BE2C (cell line): ENCODE results near the gene AKT1.

Experiments used
- DNase-seq: peaks from one replicate; pipeline ENCODE4 v3.0.0-alpha.2; 2020
- H3K27me3 ChIP-seq: fragments of 250-450 bp; sonication (Bioruptor Pico); 2 replicates; pipeline ENCODE4 v1.5.1; 2020; ENCODE audit warnings: mild to moderate bottlenecking
- H3K36me3 ChIP-seq: fragments of 250-450 bp; sonication (Bioruptor Pico); 2 replicates; pipeline ENCODE4 v1.5.1; 2020; ENCODE audit warnings: mild to moderate bottlenecking
- H3K4me1 ChIP-seq: fragments of 250-450 bp; sonication (Bioruptor Pico); 2 replicates; pipeline ENCODE4 v1.5.1; 2020
- H3K4me3 ChIP-seq: 2 replicates; pipeline ENCODE4 v1.5.1; 2011; ENCODE audit warnings: low read depth, low read length
- H3K9me3 ChIP-seq: fragments of 250-450 bp; sonication (Bioruptor Pico); 2 replicates; pipeline ENCODE4 v1.5.1; 2020
- CTCF ChIP-seq: IDR thresholded peaks from 2 replicates; pipeline ENCODE4 v1.5.1; 2012; ENCODE audit warnings: mild to moderate bottlenecking, low read depth, low read length

AKT1 gene

DNA sequence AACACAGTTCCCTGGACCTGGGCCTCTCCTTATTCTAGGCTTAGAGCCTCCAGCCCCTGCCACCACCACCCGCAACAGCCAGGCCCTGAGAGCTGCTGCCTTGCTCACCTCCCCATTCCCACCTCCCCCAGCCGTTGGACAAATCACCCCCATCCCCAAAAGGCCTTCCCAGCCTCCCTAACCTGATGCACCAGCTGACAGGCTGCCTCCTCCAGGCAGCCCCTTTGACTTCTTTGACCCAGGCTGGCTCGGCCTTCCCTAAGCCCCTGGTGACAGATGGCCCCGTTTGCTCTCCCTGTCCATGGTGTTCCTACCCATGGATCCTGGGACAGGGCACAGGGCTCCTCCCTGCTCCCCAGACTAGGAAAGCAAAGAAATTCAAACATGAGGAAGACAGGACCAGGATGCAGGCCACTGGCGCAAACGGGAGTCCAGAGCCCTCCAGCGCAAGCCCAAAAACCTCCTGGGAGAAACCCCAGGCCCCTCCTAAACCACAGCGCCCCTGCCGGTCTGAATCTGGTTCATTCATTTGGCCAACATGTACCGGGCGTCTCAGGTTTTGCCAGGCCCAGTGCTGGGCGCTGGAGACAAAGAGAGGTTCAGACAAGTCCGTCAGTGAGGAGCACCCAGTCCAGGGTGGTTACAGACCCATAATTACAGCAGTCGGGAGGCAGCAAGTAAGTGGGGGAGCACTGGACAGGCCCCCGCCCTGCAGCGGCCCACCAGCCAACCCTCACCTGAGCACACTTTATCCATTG is 2.4 kb downstream of the AKT1 start:
- TF ChIP-seq CTCF: 0 out of 2 replicates have a peak, but pooled peaks have one; percentile 5
- no peaks in the 10 kb centered on the region for H3K9me3 ChIP-seq
- peaks cover 19% of the 10 kb centered on the region for H3K4me1 ChIP-seq
- no peak for DNase-seq
- no peak overlapping the region; the same call in 1 of the 2 replicates for H3K4me3 ChIP-seq
- peaks cover 26% of the 10 kb centered on the region for H3K36me3 ChIP-seq
- H3K27me3 ChIP-seq: no peaks in the 10 kb centered on the region

GRCh38 chr14:104792101-104792884 is 3.3 kb downstream of the AKT1 start:
- H3K36me3 ChIP-seq: peaks cover 26% of the 10 kb centered on the region
- no peak overlapping the region for H3K4me3 ChIP-seq
- DNase-seq: no peak
- H3K27me3 ChIP-seq: no peaks in the 10 kb centered on the region
- H3K4me1 ChIP-seq: peaks cover 13% of the 10 kb centered on the region
- H3K9me3 ChIP-seq: no peaks in the 10 kb centered on the region
- no peak for TF ChIP-seq CTCF

DNA sequence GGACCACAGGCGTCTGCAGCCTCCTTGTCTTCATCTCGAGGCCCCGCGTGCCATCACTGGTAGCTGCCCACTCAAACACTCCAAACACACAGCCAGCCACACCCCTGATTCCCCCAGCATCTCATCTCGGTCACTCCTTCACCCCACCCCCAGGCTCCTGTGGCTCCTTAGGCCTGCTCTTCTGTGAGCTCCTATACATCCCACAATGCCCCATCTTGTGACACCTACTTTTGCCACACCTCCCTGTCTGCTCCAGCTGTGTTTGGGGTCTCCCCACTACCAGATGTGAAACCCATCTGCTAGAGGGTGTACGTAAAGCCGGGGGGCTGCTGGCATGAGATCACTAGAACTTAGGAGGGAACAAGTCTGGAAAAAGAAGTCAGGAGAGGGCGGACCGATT is 4.1 kb downstream of the AKT1 start:
- Histone ChIP-seq H3K4me1 (peaks cover 6% of the 10 kb centered on the region), H3K9me3 (no peaks in the 10 kb centered on the region), H3K36me3 (peaks cover 26% of the 10 kb centered on the region), H3K4me3 (no peak overlapping the region), H3K27me3 (no peaks in the 10 kb centered on the region)
- no peak for TF ChIP-seq CTCF
- no peak for DNase-seq

DNA sequence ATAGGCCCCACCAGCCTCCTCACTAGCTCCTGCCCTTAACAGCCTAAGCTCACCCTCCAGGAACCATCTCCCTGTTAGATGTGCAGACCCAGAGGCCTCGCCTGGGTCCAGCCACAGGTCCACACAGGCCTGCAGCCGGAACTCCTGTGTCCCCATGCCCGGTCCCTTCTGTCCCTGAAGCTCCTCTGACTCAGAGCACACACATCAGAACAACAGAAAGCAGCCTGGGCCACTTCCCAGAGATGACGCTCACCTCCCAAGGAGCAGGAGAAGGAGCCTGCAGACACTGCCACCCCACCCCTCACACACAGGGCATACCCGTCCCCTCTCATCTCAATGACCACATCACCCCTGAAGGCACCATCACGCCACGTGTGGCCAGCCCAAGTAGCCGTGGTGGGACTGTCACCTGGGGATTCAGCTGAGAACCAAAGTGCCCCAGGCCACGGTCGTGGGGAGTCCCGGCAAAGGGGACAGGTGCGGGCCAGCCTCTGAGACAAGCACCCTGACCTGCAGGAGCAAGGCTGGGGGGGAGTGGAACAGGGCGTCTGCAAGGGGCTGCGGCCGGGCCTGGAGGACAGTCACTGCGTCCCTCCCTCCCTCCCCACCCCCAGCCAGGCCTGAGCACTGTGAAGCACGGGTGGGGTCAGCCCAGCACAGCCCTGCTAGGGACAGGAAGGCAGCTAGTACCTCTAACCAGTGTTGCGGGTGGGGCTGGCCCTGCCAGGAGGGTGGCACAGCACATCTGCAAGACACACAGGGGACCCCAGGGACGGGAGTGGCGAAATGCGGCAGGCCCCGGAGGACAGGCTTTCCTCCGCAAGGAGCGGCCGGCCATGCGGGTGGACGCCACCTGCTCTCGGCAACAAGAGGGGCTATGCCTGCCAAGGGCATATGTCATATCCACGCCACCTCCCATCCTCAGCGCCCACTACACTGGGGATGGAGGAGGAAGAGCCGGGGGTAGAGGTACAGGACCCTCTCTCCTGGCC is 5.5 kb downstream of the AKT1 start:
- no peak for TF ChIP-seq CTCF
- Histone ChIP-seq H3K27me3 (no peaks in the 10 kb centered on the region), H3K4me1 (no peaks in the 10 kb centered on the region), H3K36me3 (peaks cover 28% of the 10 kb centered on the region), H3K9me3 (no peaks in the 10 kb centered on the region), H3K4me3 (no peak overlapping the region)
- DNase-seq: no peak

- H3K9me3 ChIP-seq: no peaks in the 10 kb centered on the region
- no peak overlapping the region for H3K4me3 ChIP-seq
- no peak for DNase-seq
- TF ChIP-seq CTCF: no peak
- no peaks in the 10 kb centered on the region for H3K27me3 ChIP-seq
- peaks cover 28% of the 10 kb centered on the region for H3K36me3 ChIP-seq
- H3K4me1 ChIP-seq: no peaks in the 10 kb centered on the region
Measured at GRCh38 chr14:104788873-104789663, 6.5 kb downstream of the AKT1 start.
